CD4-positive, alpha-beta T cell treated with Interleukin-17A for 4 hours (primary cell): ENCODE data around the gene TRAF5.
A peak's percentile ranks its signal among the peaks of the same experiment; 100 is the strongest.
"Not testable (repeated sequence)": the region's sequence is repeated elsewhere in the genome, so short reads cannot be mapped to it uniquely, and the experiment has no call there.

ENCODE experiments used
- DNase-seq: peaks from one replicate; pipeline ENCODE4 v3.0.0-alpha.2; 2020; ENCODE audit warnings: mixed read lengths

Gene TRAF5, protein sequence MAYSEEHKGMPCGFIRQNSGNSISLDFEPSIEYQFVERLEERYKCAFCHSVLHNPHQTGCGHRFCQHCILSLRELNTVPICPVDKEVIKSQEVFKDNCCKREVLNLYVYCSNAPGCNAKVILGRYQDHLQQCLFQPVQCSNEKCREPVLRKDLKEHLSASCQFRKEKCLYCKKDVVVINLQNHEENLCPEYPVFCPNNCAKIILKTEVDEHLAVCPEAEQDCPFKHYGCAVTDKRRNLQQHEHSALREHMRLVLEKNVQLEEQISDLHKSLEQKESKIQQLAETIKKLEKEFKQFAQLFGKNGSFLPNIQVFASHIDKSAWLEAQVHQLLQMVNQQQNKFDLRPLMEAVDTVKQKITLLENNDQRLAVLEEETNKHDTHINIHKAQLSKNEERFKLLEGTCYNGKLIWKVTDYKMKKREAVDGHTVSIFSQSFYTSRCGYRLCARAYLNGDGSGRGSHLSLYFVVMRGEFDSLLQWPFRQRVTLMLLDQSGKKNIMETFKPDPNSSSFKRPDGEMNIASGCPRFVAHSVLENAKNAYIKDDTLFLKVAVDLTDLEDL

DNA sequence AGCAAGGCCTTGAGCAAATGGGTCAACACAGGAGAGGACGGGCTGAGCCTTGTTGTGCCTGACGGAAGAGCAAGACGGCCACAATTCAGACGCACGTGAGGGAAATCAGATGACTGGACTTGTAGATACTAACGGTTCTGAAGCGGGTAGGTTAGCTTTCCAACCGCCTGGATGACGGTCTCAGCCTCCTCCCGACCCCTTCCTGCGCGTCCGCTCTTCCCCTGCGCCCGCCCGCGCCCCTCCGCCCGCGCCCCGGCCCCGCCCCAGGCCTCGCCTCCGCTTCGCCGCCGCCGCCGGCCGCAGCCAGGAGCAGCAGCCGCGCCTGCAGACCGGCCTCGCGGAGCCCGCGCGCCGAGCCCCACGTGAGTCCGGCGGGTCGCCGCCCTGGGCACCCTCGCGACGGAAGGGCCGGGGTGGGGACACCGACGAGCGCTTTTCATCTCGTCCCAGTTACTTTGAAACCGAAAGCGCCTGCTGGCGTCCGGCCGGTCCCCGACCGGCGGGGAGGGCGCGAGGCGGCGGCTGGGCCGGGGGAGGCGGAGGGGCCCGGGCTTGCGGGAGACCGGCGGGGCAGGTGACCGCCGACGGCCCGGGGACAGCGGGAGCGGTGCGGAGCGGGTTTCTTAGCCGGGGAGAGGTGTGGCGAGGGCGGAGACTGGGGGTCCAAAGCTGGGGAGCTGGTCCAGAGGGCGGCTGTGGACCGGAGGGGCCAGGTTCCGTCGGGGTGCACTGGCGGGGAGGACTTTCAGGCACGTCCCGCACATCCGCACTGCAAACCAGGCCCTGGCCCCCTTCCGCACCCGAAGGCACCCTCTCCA, at the start of gene TRAF5:
Gene TRAF5, plus strand, starts transcription at position 306 of the 818 bp plus-strand sequence. CDS start 26,407 bp downstream, outside the sequence.
- DNase-seq: peak; percentile 64

DNA sequence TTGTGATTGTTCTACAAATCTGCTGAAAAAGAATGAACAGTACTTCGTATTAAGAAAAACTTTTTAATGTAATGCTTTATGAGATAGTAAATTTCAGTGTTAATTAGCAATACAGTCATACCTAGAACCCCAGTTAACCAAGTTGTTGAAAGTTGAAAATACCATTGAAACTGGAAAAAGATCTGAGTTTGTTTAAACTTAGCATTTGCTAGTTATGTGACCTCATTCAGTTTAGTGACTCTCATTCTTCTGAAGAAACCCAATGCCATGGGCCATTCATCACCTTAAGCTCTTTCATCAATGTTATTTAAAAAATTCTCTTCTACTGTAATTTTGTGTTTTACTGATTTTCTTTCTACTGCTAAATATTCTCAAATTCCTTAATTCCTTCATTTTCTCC, 47.3 kb upstream of the TRAF5 start:
- DNase-seq: no peak

DNA sequence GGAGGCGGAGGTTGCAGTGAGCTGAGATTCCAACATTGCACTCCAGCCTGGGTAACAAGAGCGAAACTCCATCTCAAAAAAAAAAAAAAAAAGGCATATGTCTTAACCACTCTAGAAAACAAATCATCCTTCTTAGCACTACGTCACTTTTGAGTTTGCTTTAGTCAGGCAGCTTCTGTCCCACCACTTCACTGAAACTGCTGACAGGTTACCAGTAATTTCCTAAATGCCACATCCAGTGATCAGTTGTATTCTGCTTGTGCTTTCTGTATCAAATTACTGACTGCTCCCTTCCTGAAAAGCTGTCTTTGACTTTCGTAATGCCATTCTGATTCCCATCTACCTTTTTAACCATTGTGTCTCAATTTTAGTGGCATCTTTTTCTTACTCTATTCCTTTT, 45.7 kb upstream of the TRAF5 start:
- DNase-seq: no peak

DNA sequence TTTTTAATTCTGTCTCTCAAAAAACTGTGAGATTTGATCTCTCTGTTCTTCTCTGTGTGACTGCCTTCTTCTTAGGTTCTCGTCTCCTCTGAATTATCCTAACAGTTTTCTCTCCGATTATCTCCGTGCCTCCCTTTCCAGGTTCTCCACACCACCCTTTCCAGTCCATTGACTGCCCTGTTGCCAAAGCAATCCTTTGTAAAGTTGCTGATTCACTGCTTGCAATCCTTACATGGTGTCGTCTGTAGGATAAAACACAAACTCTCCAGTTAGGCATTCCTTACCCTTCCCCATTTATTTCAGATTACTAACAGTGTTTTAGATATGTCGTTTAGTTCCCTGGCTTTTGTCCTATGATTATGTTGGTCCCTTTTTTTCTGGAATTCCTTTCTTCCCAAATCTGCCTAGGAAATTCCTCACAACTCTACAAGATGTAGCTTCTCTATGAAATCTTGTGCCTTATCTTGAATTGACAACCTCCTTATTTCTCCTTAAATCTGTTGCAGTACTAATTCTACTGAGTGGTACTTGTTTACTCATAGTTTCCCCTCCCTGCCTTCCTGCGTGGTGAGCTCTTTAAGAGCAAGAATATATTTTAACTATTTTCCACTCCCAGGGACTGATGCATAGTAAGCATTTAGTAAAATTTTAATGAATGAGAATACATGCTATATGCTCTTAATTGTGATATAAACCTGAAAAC, 45.2 kb upstream of the TRAF5 start:
- DNase-seq: no peak

DNA sequence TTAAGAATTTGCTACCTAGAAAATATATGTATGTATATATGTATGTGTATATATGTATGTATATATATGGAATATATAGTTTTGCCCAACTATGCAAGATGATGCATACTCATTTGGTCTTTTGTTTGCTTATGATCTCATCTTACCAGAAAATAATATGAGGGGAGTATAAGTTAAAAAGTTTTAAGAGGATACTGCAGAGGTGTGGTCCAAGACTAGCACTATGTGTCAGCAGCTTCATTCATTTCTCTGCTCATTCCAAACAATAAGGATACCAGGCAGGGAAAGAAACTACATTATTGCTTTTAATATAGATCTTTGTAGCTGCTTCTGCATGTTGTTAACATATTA, 44.6 kb upstream of the TRAF5 start:
- DNase-seq: no peak

DNA sequence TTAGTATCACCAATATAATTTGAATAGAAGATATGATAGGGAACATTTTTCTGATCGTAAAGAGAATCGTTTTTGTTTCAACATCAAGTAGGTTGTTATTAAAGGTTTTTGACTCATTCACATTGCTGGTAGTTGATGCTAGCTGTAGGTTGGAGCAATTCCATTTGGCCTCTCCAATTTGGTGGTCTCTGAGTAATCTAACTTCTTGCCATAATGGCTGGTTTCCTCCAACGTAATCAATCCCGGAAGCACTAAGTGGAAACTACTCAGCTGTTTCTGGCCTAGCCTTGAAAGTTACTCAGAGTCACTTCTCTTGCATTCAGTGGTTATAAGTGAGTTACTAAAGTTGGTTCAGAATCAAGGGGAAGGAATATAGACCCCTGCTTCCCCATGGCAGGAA, 41.4 kb upstream of the TRAF5 start:
- no peak for DNase-seq

DNA sequence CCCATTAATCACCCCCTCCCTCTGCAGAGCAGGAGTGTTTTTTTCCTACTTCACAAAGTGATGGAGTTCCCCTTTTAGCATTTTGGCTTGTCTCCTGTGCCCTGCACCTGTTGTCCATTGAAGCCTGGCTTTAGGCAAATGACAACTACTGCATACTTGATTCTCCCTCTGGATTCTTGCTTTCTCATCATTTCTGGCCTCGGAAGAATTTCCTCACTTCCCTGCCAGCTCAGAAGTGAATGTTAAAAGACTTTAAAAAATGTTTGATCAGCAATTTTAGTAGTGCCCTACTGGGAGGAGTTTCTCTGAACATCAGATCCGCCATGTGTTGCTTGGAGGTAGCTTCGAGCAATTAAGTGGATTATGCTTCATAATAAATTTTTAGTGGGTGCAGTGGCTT, 39.4 kb upstream of the TRAF5 start:
- DNase-seq: no peak

DNA sequence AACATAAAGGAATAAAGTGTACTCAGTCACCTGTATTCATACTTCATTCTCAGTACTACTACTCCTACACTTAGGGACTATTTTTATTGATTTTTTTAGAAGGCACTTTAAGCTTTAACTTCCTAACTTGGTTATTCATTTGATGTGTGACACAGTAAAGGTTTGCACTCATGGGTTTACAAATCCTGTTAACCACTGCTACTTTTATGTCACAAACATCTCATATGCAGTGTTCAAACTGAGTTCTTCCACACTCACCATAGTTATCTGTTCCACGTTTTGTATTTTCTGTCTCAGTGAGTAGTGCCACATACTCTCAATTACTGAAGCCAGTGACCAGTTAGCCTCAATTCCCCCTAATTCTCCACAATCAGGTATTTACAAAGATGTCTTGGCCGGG, 34.2 kb upstream of the TRAF5 start:
- DNase-seq: no peak

DNA sequence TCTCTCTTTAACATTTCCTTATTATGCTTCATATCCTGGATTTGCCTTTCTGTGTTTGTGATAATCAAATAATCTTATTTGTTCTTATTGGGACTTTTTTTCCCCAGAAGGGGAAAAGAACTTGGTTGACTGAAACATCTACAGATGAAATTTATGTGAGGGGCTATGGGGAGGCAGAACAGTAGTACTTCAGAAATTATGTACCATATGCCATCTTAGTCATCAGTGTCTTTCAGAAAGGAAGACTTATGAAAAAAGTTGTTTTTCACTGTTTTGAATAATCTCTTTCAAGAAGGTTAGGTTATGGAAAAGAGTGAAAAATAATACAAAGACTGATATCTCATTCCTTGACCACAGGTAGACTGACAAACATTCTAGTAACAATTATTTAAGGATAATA, 30.2 kb upstream of the TRAF5 start:
- DNase-seq: no peak

DNA sequence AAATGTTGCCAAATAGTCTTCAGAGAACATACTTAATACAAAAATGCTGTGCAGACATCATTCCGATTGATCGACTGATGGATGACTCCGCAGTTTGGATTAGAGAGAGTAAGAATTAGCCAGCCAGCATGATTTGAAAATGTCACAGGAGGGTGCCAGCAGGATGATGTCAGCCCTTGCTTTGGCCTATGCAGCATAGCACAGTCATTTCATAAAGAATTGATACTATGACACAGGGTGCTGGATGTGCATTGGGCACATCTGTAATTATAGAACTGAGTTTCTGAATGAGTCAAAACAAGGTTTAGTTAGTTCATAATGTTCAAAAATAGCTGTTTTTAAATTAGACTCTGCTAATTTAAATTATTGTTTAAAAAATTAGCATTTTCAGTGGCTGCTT, 21.6 kb upstream of the TRAF5 start:
- DNase-seq: no peak

DNA sequence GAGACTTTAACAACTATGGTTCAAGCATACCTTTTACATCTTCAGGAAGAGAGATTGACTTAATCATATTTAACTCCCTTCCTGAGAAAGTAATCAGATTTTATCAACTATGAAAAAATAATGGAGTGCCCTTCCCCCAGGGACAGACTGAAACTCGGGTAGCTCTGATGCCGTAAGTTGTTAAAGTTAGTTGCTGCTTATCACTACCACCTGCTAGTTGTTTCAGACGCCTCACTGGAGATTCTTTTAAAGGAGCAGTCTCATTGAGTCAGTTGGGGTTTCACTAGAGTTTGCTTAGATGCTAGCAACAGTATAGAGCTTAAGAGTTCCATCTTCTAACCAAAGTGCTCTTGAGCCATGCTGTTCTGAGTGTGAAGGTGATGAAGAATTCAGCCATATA, 17.0 kb upstream of the TRAF5 start:
- DNase-seq: no peak

DNA sequence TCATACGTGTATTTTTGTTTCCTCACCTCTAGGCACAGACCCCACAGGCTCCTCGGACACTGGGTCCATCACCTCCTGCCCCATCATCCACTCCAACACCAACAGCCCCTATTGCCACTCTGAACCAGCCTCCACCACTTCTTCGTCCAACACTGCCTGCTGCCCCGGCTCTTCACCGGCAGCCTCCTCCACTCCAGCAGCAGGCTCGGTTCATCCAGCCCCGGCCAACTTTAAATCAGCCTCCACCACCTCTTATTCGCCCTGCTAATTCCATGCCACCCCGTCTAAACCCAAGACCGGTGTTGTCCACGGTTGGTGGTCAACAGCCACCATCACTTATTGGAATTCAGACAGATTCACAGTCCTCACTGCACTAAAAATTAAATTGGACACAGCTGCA, 13.2 kb upstream of the TRAF5 start:
- DNase-seq: no peak

DNA sequence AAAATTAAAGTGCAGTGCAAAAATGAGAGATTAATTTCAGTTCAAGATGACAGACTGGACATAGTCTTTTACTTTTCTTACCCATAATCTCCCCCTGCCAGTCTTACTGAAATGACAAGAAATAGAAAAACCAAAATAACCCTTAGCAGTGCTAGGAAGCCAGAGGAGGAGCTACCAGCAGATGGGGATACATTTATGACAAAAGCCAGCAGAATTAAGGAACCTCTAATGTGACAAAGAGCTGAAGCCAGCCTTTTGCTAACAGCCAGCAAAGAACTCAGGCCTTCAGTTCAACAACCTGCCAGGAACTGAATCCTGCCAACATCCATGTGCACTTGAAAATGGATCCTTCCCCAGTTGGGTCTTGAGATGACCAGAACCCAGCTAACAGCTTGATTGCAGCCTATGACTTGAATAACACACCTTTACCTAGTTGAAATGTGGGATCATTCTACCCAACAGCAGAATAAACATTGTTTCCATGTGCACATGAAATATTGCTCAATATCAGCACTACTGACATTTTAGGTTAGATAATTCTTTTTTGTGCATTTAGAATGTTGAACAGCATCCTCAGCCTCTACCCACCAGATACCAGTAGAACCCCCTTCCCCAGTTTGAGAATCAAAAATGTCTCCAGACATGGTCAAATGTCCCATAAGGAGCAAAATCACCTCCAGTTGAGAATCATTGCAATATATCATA, 7.9 kb upstream of the TRAF5 start:
- DNase-seq: no peak

DNA sequence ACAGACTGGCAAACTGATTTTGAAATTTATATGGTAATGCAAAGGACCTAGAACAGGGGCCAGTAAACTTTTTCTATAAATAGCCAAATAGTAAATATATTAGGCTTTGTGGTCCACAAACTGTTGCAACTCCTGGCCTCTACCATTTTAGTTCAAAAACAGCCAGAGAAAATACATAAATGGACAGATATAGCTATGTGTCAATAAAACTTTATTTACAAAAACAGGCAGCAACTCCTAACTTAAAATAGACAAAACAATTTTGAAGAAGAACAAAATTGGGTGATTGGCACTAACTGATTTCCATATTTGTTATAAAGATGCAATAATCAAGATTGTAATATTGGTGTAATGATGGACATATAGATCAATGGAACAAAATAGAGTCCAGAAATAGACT, 6.7 kb upstream of the TRAF5 start:
- DNase-seq: no peak

DNA sequence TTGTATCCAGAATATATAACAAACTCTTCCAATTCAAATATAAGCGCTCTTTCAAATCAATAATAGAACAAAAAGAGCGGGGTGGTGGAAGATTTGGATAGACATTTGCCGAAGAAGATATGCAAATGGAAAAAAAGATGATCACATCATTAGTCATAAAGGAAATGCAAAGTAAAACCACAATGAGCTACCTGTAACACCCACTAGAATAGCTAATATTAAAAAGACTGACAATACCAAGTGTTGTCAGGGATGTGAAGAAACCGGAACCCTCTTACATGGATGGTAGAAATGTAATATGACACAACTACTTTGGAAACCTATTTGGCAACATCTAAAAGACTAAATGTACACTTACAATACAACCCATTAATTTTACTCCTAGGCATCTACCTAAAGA, 5.7 kb upstream of the TRAF5 start:
- DNase-seq: no peak

DNA sequence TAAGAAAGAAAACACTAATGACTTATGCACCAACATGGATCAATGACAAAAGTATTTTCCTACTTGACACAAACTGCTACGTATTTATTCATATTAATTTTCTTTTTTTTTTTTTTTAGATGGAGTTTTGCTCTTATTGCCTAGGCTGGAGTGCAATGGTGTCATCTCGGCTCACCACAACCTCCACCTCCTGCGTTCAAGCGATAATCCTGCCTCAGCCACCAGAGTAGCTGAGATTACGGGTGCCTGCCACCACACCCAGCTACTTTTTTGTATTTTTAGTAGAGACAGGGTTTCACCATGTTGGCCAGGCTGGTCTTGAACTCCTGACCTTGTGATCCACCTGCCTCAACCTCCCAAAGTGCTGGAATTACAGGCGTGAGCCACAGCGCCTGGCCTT, 5.0 kb upstream of the TRAF5 start:
- DNase-seq: not testable (repeated sequence)

DNA sequence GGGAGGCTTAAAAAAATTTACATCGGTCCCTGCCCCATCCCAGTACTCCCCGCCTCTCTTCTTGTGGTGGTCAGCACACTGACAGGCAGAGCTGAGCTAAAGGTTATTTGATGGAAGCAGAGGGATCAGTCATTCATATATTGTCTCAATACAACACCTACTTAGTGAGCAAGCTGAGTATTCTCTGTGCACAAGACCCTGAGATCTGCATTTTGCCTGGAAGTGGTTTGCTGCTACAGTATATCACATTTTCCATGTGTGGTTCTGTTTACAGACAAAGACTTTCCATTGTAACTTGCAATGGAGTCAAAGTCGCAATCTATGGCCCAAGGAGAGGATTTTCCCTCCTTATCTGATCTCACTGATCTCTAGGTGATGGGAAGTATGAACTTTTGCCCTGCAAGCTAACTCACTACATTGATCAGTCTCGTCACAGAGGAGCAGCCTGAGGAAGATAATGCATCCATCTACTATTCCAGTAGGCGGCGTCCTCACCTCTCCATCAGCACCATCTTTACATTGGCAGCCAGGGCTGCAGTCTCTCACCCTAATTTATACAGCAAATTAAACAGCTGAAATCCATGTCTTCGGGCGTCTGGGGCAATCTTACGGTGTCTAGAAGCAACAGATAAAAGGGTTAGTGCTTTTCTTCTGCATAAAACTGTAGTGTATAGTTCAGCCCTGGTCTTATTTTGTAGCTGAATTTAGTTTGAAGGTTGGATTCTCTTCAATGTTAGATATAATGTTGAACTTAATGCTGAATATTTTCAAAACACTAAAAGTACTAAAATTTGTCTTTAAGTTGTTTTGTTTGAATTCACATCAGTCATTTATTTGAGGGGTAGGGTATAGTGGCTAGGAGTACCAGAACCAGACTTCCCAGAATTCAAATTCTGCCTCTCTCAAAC, 3.2 kb upstream of the TRAF5 start:
- DNase-seq: peak; percentile 80

DNA sequence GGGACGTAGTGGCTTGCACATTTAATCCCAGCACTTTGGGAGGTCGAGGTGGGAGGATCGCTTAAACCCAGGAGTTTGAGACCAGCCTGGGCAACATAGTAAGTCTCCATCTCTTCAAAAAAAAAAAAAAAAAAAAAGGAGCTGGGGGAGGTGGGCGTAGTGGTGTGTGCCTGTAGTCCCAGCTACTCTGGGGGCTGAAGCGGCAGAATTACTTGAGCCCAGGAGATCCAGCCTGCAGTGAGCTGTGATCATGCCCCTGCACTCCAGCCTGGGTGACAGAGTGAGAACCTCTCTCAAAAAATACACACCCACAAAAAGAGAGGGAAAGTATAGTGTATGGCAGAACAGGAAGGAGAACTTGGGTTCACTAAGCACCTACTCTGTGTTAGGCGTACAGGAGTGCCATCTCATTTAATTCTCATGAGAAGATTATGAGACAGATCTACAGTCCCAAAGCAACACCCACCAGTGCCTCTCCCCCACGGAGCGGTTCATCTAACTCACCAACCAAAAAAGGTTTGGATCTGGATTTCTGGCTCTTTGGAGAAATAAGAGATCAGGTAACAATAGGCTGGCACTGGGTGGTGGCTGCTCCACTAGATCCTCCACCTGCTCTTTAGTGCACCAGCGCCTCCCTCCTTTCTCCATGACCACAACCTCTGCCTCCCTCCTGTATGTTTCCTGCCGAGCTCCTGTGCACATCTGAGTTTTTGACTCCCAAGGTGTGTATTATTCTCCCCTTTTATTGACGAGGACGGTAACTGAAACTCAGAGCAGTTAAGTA, 1.4 kb upstream of the TRAF5 start:
- DNase-seq: no peak

DNA sequence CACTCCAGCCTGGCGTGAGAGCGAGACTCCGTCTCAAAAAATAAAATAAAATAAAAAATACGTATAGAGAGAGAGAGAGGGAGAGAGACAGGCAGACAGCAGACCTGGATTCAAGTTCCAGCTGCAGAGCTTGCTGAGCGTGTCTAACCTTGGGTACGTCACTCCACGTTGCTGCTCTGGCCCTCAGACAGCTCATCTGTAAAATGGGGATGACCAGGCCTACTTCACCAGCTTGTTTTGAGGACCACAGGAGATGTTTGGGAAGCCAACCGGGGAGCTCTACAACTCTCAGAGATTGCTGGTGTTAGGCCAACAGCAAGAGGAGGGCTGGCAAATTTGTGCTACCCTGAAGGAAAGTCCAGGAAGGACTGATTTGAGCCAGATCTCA, 499 bp upstream of the TRAF5 start:
- DNase-seq: no peak

DNA sequence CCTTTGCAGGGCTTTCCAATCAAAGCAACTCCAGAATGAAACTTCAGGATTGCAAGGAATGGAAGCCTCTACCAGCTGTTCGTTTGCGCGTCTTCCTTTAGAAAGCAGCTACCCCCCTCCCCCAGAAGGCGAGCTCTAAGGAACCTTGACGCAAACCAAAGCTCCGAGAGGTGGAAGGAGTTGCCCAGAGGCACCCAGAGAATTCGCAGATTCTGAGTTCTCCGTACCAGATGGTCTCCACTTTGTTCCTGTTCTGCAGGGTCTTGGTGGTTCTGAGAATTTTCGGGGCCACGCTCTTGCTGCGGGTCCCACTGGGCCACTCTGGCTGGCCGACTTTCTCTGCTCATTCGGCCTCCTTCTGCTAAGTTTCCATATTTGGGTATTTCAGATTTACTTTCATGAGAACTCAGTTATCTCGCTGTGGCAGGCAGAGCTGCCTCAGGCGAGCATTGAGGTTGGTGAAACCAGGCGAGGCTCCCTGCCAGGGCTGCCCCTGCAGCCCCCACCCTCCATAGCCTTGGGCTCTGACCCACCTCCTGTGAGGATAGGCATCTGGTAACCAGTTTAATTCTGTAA, 801 bp downstream of the TRAF5 start:
- DNase-seq: peak; percentile 62
